Measurements from ENCODE around the gene POLE. TPM values are rescaled to one million over a fixed set of nuclear protein-coding genes. Genes with fewer than 3 reads are reported as not detected.

Gene POLE
- total and polyA plus RNA-seq, 2 donors (not counting 1 experiment from before 2014, with no cell fraction given), result 6.2 to 9.6 TPM

- Histone ChIP-seq H3K9me3 (ENCODE audit: control insufficient read depth, insufficient read depth, low read depth, low read length) (no peaks in the 10 kb centered on the region), H3K4me1 (ENCODE audit: control insufficient read depth, extremely low read depth, insufficient read depth, low read length) (no peaks in the 10 kb centered on the region), H3K36me3 (ENCODE audit: control insufficient read depth, insufficient read depth, low read length) (no peaks in the 10 kb centered on the region), H3K4me3 (replicated peaks in 1 of 4; ENCODE audit: control extremely low read depth in 1 of 4, insufficient read depth in 1 of 4, low read depth in 3 of 4, low read length in 4 of 4) (no peak overlapping the region), H3K9ac (ENCODE audit: insufficient read depth, low read length) (no peak overlapping the region), H3K4me2 (ENCODE audit: extremely low read depth, insufficient read depth, low read length) (no peak overlapping the region), H3K79me2 (ENCODE audit: control insufficient read depth, insufficient read depth, low read length) (no peaks in the 10 kb centered on the region), H2AFZ (ENCODE audit: low read length) (no peak overlapping the region), H4K20me1 (ENCODE audit: control insufficient read depth, extremely low read depth, insufficient read depth, low read length) (no peaks in the 10 kb centered on the region), H3K27me3 (ENCODE audit: control insufficient read depth, insufficient read depth, low read length) (no peaks in the 10 kb centered on the region), H3K27ac (ENCODE audit: insufficient read depth, low read length) (no peak overlapping the region)
- no peak for DNase-seq (ENCODE audit: low read depth in 2 of 2)
- TF ChIP-seq EZH2 (IDR thresholded peaks at IDR 0.05; ENCODE audit: low read length, missing control alignments) (no peak), CTCF (conservative IDR thresholded peaks at IDR 0.05 in 1 of 2, IDR thresholded peaks at IDR 0.05 in 1 of 2; ENCODE audit: low read depth in 1 of 2, low read length in 2 of 2) (no peak)
These were observed 98.8 kb downstream of the POLE start for GRCh38 chr12:132588319-132588718.

GRCh38 chr12:132587781-132588180 is 99.4 kb downstream of the POLE start:
- H4K20me1 ChIP-seq (ENCODE audit: control insufficient read depth, extremely low read depth, insufficient read depth, low read length), result no peaks in the 10 kb centered on the region
- H2AFZ ChIP-seq (ENCODE audit: low read length), result no peak overlapping the region
- no peak overlapping the region for H3K9ac ChIP-seq (ENCODE audit: insufficient read depth, low read length)
- H3K4me3 ChIP-seq (replicated peaks in 1 of 4; ENCODE audit: control extremely low read depth in 1 of 4, insufficient read depth in 1 of 4, low read depth in 3 of 4, low read length in 4 of 4), result no peak overlapping the region
- no peak for DNase-seq (ENCODE audit: low read depth in 2 of 2)
- no peaks in the 10 kb centered on the region for H3K36me3 ChIP-seq (ENCODE audit: control insufficient read depth, insufficient read depth, low read length)
- no peaks in the 10 kb centered on the region for H3K79me2 ChIP-seq (ENCODE audit: control insufficient read depth, insufficient read depth, low read length)
- H3K27me3 ChIP-seq (ENCODE audit: control insufficient read depth, insufficient read depth, low read length), result no peaks in the 10 kb centered on the region
- H3K9me3 ChIP-seq (ENCODE audit: control insufficient read depth, insufficient read depth, low read depth, low read length), result no peaks in the 10 kb centered on the region
- no peaks in the 10 kb centered on the region for H3K4me1 ChIP-seq (ENCODE audit: control insufficient read depth, extremely low read depth, insufficient read depth, low read length)
- no peak overlapping the region for H3K4me2 ChIP-seq (ENCODE audit: extremely low read depth, insufficient read depth, low read length)
- no peak overlapping the region for H3K27ac ChIP-seq (ENCODE audit: insufficient read depth, low read length)
- TF ChIP-seq CTCF (conservative IDR thresholded peaks at IDR 0.05 in 1 of 2, IDR thresholded peaks at IDR 0.05 in 1 of 2; ENCODE audit: low read depth in 1 of 2, low read length in 2 of 2) (no peak), EZH2 (IDR thresholded peaks at IDR 0.05; ENCODE audit: low read length, missing control alignments) (no peak)

GRCh38 chr12:132586929-132587328 is 100.2 kb downstream of the POLE start:
- H3K36me3 ChIP-seq (ENCODE audit: control insufficient read depth, insufficient read depth, low read length), result no peaks in the 10 kb centered on the region

More at GRCh38 chr12:132586929-132587328, 100.2 kb downstream of the POLE start:
- no peak overlapping the region for H3K27ac ChIP-seq (ENCODE audit: insufficient read depth, low read length)
- no peaks in the 10 kb centered on the region for H3K9me3 ChIP-seq (ENCODE audit: control insufficient read depth, insufficient read depth, low read depth, low read length)
- no peak for DNase-seq (ENCODE audit: low read depth in 2 of 2)
- H3K4me2 ChIP-seq (ENCODE audit: extremely low read depth, insufficient read depth, low read length), result no peak overlapping the region
- no peak overlapping the region for H2AFZ ChIP-seq (ENCODE audit: low read length)
- no peak overlapping the region for H3K4me3 ChIP-seq (replicated peaks in 1 of 4; ENCODE audit: control extremely low read depth in 1 of 4, insufficient read depth in 1 of 4, low read depth in 3 of 4, low read length in 4 of 4)
- H3K4me1 ChIP-seq (ENCODE audit: control insufficient read depth, extremely low read depth, insufficient read depth, low read length), result no peaks in the 10 kb centered on the region
- no peaks in the 10 kb centered on the region for H3K79me2 ChIP-seq (ENCODE audit: control insufficient read depth, insufficient read depth, low read length)
- no peaks in the 10 kb centered on the region for H4K20me1 ChIP-seq (ENCODE audit: control insufficient read depth, extremely low read depth, insufficient read depth, low read length)
- TF ChIP-seq EZH2 (IDR thresholded peaks at IDR 0.05; ENCODE audit: low read length, missing control alignments) (no peak), CTCF (conservative IDR thresholded peaks at IDR 0.05 in 1 of 2, IDR thresholded peaks at IDR 0.05 in 1 of 2; ENCODE audit: low read depth in 1 of 2, low read length in 2 of 2) (no peak)
- H3K27me3 ChIP-seq (ENCODE audit: control insufficient read depth, insufficient read depth, low read length), result no peaks in the 10 kb centered on the region
- H3K9ac ChIP-seq (ENCODE audit: insufficient read depth, low read length), result no peak overlapping the region

Data from fibroblast of lung (primary cell).